GM23338 (cell line): ENCODE measurements around the gene MRRF. TPM values are rescaled to one million over a fixed set of nuclear protein-coding genes. Genes with fewer than 3 reads are reported as not detected.

Experiments used
- ATAC-seq: fragments of 200-7000 bp; cut with Tn5 transposase; 3 replicates; pipeline ENCODE4 v1.9.1; 2020
- DNase-seq: peaks from one replicate; pipeline ENCODE4 v3.0.0-alpha.2; 2015; ENCODE audit warnings: low spot score
- H2AFZ ChIP-seq: fragments of 200-600 bp; sonication (generic); 2 replicates; pipeline ENCODE4 v1.8.0; 2016; ENCODE audit warnings: antibody characterized with exemption, mild to moderate bottlenecking, moderate library complexity
- H3F3A ChIP-seq: fragments of 200-600 bp; sonication (generic); replicated peaks from 2 replicates; pipeline ENCODE4 v1.8.0; 2017; ENCODE audit warnings: antibody characterized with exemption, mixed run types, low read depth
- H3K27ac ChIP-seq: fragments of 200-600 bp; sonication (generic); 2 replicates; pipeline ENCODE4 v1.6.1; 2016; ENCODE audit warnings: low read depth
- H3K27me3 ChIP-seq: fragments of 200-600 bp; sonication (generic); 2 replicates; pipeline ENCODE4 v1.8.0; 2016; ENCODE audit warnings: mild to moderate bottlenecking, mixed run types, moderate library complexity; ENCODE audit not compliant: insufficient read depth
- H3K36me3 ChIP-seq: fragments of 200-600 bp; sonication (generic); 2 replicates; pipeline ENCODE4 v1.8.0; 2016; ENCODE audit warnings: mild to moderate bottlenecking; ENCODE audit not compliant: insufficient read depth
- H3K4me1 ChIP-seq: fragments of 200-600 bp; sonication (generic); 2 replicates; pipeline ENCODE4 v1.8.0; 2016; ENCODE audit warnings: mild to moderate bottlenecking, moderate library complexity; ENCODE audit not compliant: insufficient read depth
- H3K4me2 ChIP-seq: fragments of 200-600 bp; sonication (generic); 2 replicates; pipeline ENCODE4 v1.7.1; 2017; ENCODE audit warnings: mixed run types
- H3K4me3 ChIP-seq: fragments of 200-600 bp; sonication (generic); 2 replicates; pipeline ENCODE4 v1.6.1; 2016; ENCODE audit warnings: mixed run types
- H3K79me2 ChIP-seq: fragments of 200-600 bp; sonication (generic); replicated peaks from 2 replicates; pipeline ENCODE4 v1.8.0; 2017; ENCODE audit warnings: mild to moderate bottlenecking; ENCODE audit not compliant: insufficient read depth
- H3K9me2 ChIP-seq: fragments of 200-600 bp; sonication (generic); 2 replicates; pipeline ENCODE4 v1.8.0; 2017; ENCODE audit not compliant: insufficient read depth
- H4K20me1 ChIP-seq: fragments of 200-600 bp; sonication (generic); replicated peaks from 2 replicates; pipeline ENCODE4 v1.8.0; 2017; ENCODE audit warnings: mild to moderate bottlenecking; ENCODE audit not compliant: insufficient read depth
- H3K27ac Mint-ChIP-seq: 2 replicates; pipeline ENCODE4 v1.8.0; 2020; ENCODE audit warnings: inconsistent platforms, mild to moderate bottlenecking, moderate library complexity, mixed read lengths
- H3K27me3 Mint-ChIP-seq: 3 replicates; pipeline ENCODE4 v1.8.0; 2022; ENCODE audit warnings: low read depth, mild to moderate bottlenecking, moderate library complexity, mixed read lengths, inconsistent platforms; ENCODE audit not compliant: insufficient read depth, poor library complexity
- H3K36me3 Mint-ChIP-seq: 3 replicates; pipeline ENCODE4 v1.8.0; 2021; ENCODE audit warnings: low read depth, mild to moderate bottlenecking, inconsistent platforms, moderate library complexity, mixed read lengths
- H3K4me1 Mint-ChIP-seq: 3 replicates; pipeline ENCODE4 v1.8.0; 2020; ENCODE audit warnings: mild to moderate bottlenecking, inconsistent platforms, mixed read lengths
- H3K4me3 Mint-ChIP-seq: 3 replicates; pipeline ENCODE4 v1.8.0; 2021; ENCODE audit warnings: moderate library complexity, mild to moderate bottlenecking, inconsistent platforms, mixed read lengths
- H3K9me3 Mint-ChIP-seq: 3 replicates; pipeline ENCODE4 v1.8.0; 2020; ENCODE audit warnings: moderate library complexity, mild to moderate bottlenecking, inconsistent platforms, mixed read lengths
- CREB1 ChIP-seq: fragments of 250-450 bp; sonication (Bioruptor Pico); IDR thresholded peaks from 2 replicates; pipeline ENCODE4 v1.5.0; 2020; ENCODE audit warnings: low read depth, mild to moderate bottlenecking, moderate library complexity
- ETS1 ChIP-seq: IDR thresholded peaks from 2 replicates; pipeline ENCODE4 v1.6.1; 2016; ENCODE audit warnings: antibody characterized with exemption
- EZH2 ChIP-seq: fragments of 200-600 bp; sonication (generic); IDR thresholded peaks from one replicate; pipeline ENCODE4 v1.8.0; 2017; ENCODE audit warnings: antibody characterized with exemption, mild to moderate bottlenecking, low read depth; ENCODE audit not compliant: unreplicated experiment
- EZH2phosphoT487 ChIP-seq: fragments of 200-600 bp; sonication (generic); IDR thresholded peaks from one replicate; pipeline ENCODE4 v1.8.1; 2018; ENCODE audit warnings: antibody characterized with exemption; ENCODE audit not compliant: unreplicated experiment
- JUNB ChIP-seq: IDR thresholded peaks from one replicate; pipeline ENCODE4 v1.6.1; 2016; ENCODE audit warnings: antibody characterized with exemption; ENCODE audit not compliant: unreplicated experiment
- NANOG ChIP-seq: IDR thresholded peaks from 2 replicates; pipeline ENCODE4 v1.6.1; 2016; ENCODE audit warnings: antibody characterized with exemption, borderline replicate concordance
- POLR2AphosphoS5 ChIP-seq: IDR thresholded peaks from 2 replicates; pipeline ENCODE4 v1.6.1; 2016; ENCODE audit warnings: antibody characterized with exemption, low read depth
- STAT1 ChIP-seq: IDR thresholded peaks from one replicate; pipeline ENCODE4 v1.6.1; 2016; ENCODE audit warnings: antibody characterized with exemption; ENCODE audit not compliant: unreplicated experiment
- ZNF114 ChIP-seq: fragments of 250-450 bp; sonication (Bioruptor Pico); IDR thresholded peaks from 2 replicates; pipeline ENCODE4 v1.5.0; 2020; ENCODE audit warnings: mild to moderate bottlenecking, moderate library complexity
- ZNF331 ChIP-seq: fragments of 250-450 bp; sonication (Bioruptor Pico); IDR thresholded peaks from 2 replicates; pipeline ENCODE4 v1.5.0; 2020; ENCODE audit warnings: low read depth, mild to moderate bottlenecking, moderate library complexity
- polyA plus RNA-seq: library from polyadenylated mRNA; unstranded; fragments of >200 nt; fragmentation: Nextera tagmentation; extraction: Ambion mirVana; gene quantifications from 2 replicates; pipeline ENCODE4 v1.2.1, GENCODE V29; 2016
- total RNA-seq: library from RNA; depleted of rRNA; stranded (reverse); fragments of >200 nt; shearing (Covaris generic); gene quantifications from 2 replicates; pipeline ENCODE4 v1.2.3, GENCODE V29; 2014
- TF ChIP-seq, protein P1 (sequence below): IDR thresholded peaks from one replicate; pipeline ENCODE4 v1.6.1; 2018; ENCODE audit warnings: antibody characterized with exemption; ENCODE audit not compliant: unreplicated experiment
- TF ChIP-seq, protein P2 (sequence below), 2 experiments: fragments of 200-600 bp in 1 of 2; sonication (generic) in 1 of 2; conservative IDR thresholded peaks; 2 replicates each; pipeline versions ENCODE4 v1.5.1 to v1.6.1; 2016 to 2017; ENCODE audit warnings: antibody characterized with exemption in 2 of 2, low read depth in 2 of 2, mild to moderate bottlenecking in 2 of 2, moderate library complexity in 1 of 2

Gene MRRF
- total and polyA plus RNA-seq, 2 experiments from 2014 or later: 27.8 to 32.7 TPM

- TF ChIP-seq, protein P1, sequence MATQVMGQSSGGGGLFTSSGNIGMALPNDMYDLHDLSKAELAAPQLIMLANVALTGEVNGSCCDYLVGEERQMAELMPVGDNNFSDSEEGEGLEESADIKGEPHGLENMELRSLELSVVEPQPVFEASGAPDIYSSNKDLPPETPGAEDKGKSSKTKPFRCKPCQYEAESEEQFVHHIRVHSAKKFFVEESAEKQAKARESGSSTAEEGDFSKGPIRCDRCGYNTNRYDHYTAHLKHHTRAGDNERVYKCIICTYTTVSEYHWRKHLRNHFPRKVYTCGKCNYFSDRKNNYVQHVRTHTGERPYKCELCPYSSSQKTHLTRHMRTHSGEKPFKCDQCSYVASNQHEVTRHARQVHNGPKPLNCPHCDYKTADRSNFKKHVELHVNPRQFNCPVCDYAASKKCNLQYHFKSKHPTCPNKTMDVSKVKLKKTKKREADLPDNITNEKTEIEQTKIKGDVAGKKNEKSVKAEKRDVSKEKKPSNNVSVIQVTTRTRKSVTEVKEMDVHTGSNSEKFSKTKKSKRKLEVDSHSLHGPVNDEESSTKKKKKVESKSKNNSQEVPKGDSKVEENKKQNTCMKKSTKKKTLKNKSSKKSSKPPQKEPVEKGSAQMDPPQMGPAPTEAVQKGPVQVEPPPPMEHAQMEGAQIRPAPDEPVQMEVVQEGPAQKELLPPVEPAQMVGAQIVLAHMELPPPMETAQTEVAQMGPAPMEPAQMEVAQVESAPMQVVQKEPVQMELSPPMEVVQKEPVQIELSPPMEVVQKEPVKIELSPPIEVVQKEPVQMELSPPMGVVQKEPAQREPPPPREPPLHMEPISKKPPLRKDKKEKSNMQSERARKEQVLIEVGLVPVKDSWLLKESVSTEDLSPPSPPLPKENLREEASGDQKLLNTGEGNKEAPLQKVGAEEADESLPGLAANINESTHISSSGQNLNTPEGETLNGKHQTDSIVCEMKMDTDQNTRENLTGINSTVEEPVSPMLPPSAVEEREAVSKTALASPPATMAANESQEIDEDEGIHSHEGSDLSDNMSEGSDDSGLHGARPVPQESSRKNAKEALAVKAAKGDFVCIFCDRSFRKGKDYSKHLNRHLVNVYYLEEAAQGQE: no peak
- TF ChIP-seq STAT1: no peak
Measured at GRCh38 chr9:122327175-122327574, 62.5 kb downstream of the MRRF start (continued).

GRCh38 chr9:122329597-122329996 lies 64.9 kb downstream of the MRRF start:
- Histone ChIP-seq H3F3A (no peaks in the 10 kb centered on the region), H3K4me1 (peaks cover 29% of the 10 kb centered on the region), H4K20me1 (0 out of 2 replicates have a peak, but pooled peaks cover 4% of the 10 kb centered on the region), H3K27me3 (no peaks in the 10 kb centered on the region), H3K4me2 (no peak overlapping the region), H3K27ac (no peak overlapping the region), H3K79me2 (no peaks in the 10 kb centered on the region), H2AFZ (no peak overlapping the region), H3K9me2 (no peaks in the 10 kb centered on the region), H3K36me3 (no peaks in the 10 kb centered on the region), H3K4me3 (no peak overlapping the region)
- Mint-ChIP-seq H3K27ac (peak overlapping the region; percentile 16; the same call in 1 of the 2 replicates), H3K4me1 (peaks cover 40% of the 10 kb centered on the region), H3K4me3 (no peak overlapping the region), H3K27me3 (peaks cover 8% of the 10 kb centered on the region), H3K9me3 (no peaks in the 10 kb centered on the region), H3K36me3 (peaks cover 2% of the 10 kb centered on the region; the same call in 1 of the 3 replicates)
- DNase-seq: no peak
- ATAC-seq: peak; percentile 26
- TF ChIP-seq POLR2AphosphoS5: no peak
- no peak for TF ChIP-seq ZNF114 (CRISPR knock-in tag)
- TF ChIP-seq, protein P2, sequence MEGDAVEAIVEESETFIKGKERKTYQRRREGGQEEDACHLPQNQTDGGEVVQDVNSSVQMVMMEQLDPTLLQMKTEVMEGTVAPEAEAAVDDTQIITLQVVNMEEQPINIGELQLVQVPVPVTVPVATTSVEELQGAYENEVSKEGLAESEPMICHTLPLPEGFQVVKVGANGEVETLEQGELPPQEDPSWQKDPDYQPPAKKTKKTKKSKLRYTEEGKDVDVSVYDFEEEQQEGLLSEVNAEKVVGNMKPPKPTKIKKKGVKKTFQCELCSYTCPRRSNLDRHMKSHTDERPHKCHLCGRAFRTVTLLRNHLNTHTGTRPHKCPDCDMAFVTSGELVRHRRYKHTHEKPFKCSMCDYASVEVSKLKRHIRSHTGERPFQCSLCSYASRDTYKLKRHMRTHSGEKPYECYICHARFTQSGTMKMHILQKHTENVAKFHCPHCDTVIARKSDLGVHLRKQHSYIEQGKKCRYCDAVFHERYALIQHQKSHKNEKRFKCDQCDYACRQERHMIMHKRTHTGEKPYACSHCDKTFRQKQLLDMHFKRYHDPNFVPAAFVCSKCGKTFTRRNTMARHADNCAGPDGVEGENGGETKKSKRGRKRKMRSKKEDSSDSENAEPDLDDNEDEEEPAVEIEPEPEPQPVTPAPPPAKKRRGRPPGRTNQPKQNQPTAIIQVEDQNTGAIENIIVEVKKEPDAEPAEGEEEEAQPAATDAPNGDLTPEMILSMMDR (conservative IDR thresholded peaks at IDR 0.05; ENCODE audit: low read depth in 2 of 2): no peak
- no peak for TF ChIP-seq STAT1
- no peak for TF ChIP-seq ZNF331
- TF ChIP-seq EZH2: no peak
- TF ChIP-seq ETS1: no peak
- TF ChIP-seq JUNB: no peak
- TF ChIP-seq CREB1 (CRISPR knock-in tag): no peak
- TF ChIP-seq, protein P1: no peak
- no peak for TF ChIP-seq EZH2phosphoT487
- no peak for TF ChIP-seq NANOG
